ENCODE results near the gene PYROXD2.

- no peak for TF ChIP-seq CTCF (IDR thresholded peaks at IDR 0.05; ENCODE audit: low read depth, low read length, poor library complexity, severe bottlenecking)
- no peak for TF ChIP-seq EZH2phosphoT487 (IDR thresholded peaks at IDR 0.05; ENCODE audit: borderline replicate concordance, low read length)
These were observed 3.1 kb upstream of the PYROXD2 start for GRCh38 chr10:98417973-98418664.
